ENCODE results near the gene DVL3. TPM values are rescaled to one million over a fixed set of nuclear protein-coding genes. Genes with fewer than 3 reads are reported as not detected.

The DVL3 gene
- total RNA-seq = 10 to 100 TPM; 41.0 to 54.7 TPM

DNA sequence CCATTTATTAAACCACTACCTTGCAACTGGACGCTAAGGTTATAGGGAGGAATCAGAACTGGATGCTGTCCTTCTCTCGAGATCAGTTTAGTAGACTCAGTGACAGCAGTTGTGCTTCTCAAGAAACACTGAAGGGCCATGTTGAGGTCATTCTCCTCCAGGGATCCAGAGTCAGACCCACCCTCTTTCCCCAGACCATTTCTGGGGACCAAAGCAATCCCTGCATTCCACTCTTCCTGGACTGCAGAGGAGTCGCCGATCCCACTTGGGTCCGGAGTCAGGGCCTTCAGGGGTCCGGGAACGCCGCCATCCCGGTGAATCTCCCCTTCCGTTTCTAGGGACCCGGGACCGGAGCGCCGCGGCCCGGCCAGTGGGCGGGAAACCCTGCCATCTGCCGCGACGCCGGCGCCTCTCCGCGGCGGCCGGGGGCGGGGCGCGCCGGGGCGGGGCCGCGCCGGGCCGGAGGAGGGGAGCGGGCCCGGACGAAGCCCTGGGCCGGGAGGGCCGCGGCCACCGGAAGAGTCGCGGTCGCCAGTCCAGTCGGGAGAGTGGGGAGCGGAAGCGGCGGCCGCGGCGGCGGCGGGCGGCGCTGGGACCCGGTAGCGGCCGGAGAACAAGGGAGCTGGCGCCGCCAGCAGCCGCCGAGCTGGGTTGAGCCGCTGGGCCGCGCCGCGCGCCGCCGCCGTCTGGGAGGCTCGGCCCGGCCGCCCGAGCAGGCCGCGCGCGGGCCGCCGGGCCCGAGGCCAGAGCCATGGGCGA is at the start of gene DVL3:
TSS of gene DVL3 (plus strand) at position 493 of the 759 bp plus-strand sequence. CDS start at position 752, 259 bp downstream.

GRCh38 chr3:184135149-184135910 is 19.8 kb upstream of the DVL3 start, which contains the start of gene EIF2B5:
TSS of gene EIF2B5 (plus strand) at chr3:184135358. CDS start at chr3:184135386, 28 bp downstream.

DNA sequence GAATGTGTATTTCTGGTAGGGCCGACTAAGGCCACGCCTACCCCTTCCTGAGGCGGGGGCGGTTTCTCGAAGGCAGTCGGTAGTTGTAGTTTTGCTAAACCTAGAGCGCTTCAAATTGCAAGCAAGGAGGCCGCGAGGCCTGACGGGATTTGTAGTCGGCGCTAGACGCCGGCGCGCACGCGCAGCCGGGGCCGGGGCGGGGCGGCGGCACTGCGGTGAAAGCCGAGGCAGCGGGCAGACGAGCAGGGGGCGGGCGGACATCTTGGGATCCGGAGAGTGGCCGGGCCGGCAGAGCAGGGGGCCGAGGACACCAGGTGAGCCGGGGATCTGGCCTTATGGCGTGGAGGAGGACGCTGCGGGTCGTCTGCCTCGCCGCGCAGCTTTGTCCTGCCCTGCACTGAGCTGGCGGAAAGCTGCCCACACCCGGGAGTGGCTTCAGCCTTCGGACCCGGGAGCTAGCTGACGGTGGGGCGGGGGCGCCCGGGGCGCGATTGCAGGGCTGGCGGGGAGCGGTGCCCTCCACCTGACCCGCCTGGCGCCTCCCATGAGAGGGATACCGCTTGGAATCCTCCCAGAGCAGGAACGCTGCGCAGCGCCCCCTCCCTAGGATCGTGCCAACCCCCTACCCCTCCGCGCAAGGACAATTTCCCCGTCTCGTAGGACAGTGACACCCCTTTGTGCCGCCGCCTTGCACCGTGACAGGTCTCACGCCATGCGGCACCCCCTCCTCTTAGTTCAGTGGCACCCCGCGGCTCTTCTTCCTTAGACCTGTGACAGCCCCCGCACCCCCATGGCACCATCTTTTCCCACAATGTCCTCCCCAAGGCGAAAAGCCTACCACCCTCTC is 19.7 kb downstream of the DVL3 start, which contains the start of gene AP2M1:
TSS of gene AP2M1 (plus strand) at position 210 of the 847 bp plus-strand sequence. CDS start 2,139 bp downstream, outside the sequence.

GRCh38 chr3:184186184-184186901 is 31.2 kb downstream of the DVL3 start, which contains the start of gene ABCF3:
TSS of gene ABCF3 (plus strand) at chr3:184186199. CDS start at chr3:184186208, 9 bp downstream.

Other genes starting within 250 kb of the DVL3 start
- 10 to 100 TPM; 20.0 to 21.6 TPM for gene ABCC5, start 137.5 kb upstream of the DVL3 start, total RNA-seq
- gene HTR3D, start 123.6 kb upstream of the DVL3 start, total RNA-seq = not detected
- gene HTR3C, start 102.3 kb upstream of the DVL3 start, total RNA-seq = not detected
- gene HTR3E, start 58.3 kb upstream of the DVL3 start, total RNA-seq = not detected
- gene EIF2B5, start 20.0 kb upstream of the DVL3 start, total RNA-seq = 10 to 100 TPM; 35.4 to 45.6 TPM
- 100 to 1,000 TPM; 214 to 239 TPM for gene AP2M1, start 19.5 kb downstream of the DVL3 start, total RNA-seq
- 10 to 100 TPM; 39.9 to 52.9 TPM for gene ABCF3, start 30.8 kb downstream of the DVL3 start, total RNA-seq
- gene VWA5B2, start 74.2 kb downstream of the DVL3 start, total RNA-seq = not detected
- 10 to 100 TPM; 68.8 to 88.9 TPM for gene ALG3, start 93.6 kb downstream of the DVL3 start, total RNA-seq
- gene EEF1AKMT4, start 94.3 kb downstream of the DVL3 start, total RNA-seq = 1 to 10 TPM; 3.8 to 9.0 TPM
- gene CAMK2N2, start 106.2 kb downstream of the DVL3 start, total RNA-seq = under 1 TPM; 0.33 to 0.69 TPM
- not detected for gene ECE2, start 120.6 kb downstream of the DVL3 start, total RNA-seq
- 100 to 1,000 TPM; 324 to 411 TPM for gene PSMD2, start 143.9 kb downstream of the DVL3 start, total RNA-seq
- gene EIF4G1, start 159.2 kb downstream of the DVL3 start, total RNA-seq = 100 to 1,000 TPM; 191 to 328 TPM
- gene FAM131A, start 182.2 kb downstream of the DVL3 start, total RNA-seq = 10 to 100 TPM; 15.7 to 22.7 TPM
- gene CLCN2, start 206.2 kb downstream of the DVL3 start, total RNA-seq = 1 to 10 TPM; 4.1 to 6.7 TPM
- 100 to 1,000 TPM in 1 of 2 donors, 10 to 100 TPM in 1; 40.3 to 102 TPM for gene POLR2H, start 206.3 kb downstream of the DVL3 start, total RNA-seq
- not detected for gene THPO, start 222.8 kb downstream of the DVL3 start, total RNA-seq
- gene CHRD, start 224.7 kb downstream of the DVL3 start, total RNA-seq = under 1 TPM in 1 of 2 donors, not detected in 1; 0.34 TPM

All from melanocyte of skin (primary cell).